PC-9 (cell line): ENCODE results near the gene CCNF. TPM values are rescaled to one million over a fixed set of nuclear protein-coding genes. Genes with fewer than 3 reads are reported as not detected.

Experiments
- BruUV-seq: library from RNA; stranded (reverse); fragments of 400-500 nt; replicated peaks from 2 replicates; lab custom pipeline; 2021; lab: Mats Ljungman, UMichigan
- CTCF ChIA-PET: fragments of 300-600 bp; sonication (Branson Sonifier 250); formaldehyde crosslinking; loops from one replicate; lab custom pipeline; 2022; ENCODE audit warnings: antibody characterized with exemption; lab: Charles Lee
- POLR2A ChIA-PET: fragments of 300-600 bp; sonication (Branson Sonifier 250); formaldehyde crosslinking; loops from one replicate; lab custom pipeline; 2022; ENCODE audit warnings: antibody characterized with exemption; ENCODE audit not compliant: unreplicated experiment; lab: Charles Lee
- DNase-seq, 2 experiments: peaks; one replicate each; pipeline versions ENCODE4 v3.0.0 to v3.0.0-alpha.2; 2015 to 2022; ENCODE audit warnings: mixed read lengths in 1 of 2
- H2AFZ ChIP-seq: fragments of 200-600 bp; sonication (generic); 2 replicates; pipeline ENCODE4 v1.8.1; 2017; ENCODE audit warnings: antibody characterized with exemption
- H3F3A ChIP-seq: fragments of 200-600 bp; sonication (generic); 2 replicates; pipeline ENCODE4 v1.8.1; 2017; ENCODE audit warnings: antibody characterized with exemption, mild to moderate bottlenecking, low read depth; ENCODE audit not compliant: insufficient read depth
- H3K27ac ChIP-seq: fragments of 200-600 bp; sonication (generic); 2 replicates; pipeline ENCODE4 v1.6.1; 2016; ENCODE audit warnings: mixed run types
- H3K27me3 ChIP-seq: fragments of 200-600 bp; sonication (generic); 2 replicates; pipeline ENCODE4 v1.6.1; 2016; ENCODE audit warnings: low read depth, mixed run types; ENCODE audit not compliant: insufficient read depth
- H3K36me3 ChIP-seq: fragments of 200-600 bp; sonication (generic); 2 replicates; pipeline ENCODE4 v1.6.1; 2016; ENCODE audit warnings: low read depth, mixed run types
- H3K4me1 ChIP-seq: fragments of 200-600 bp; sonication (generic); replicated peaks from 2 replicates; pipeline ENCODE4 v1.6.1; 2016; ENCODE audit warnings: mixed run types; ENCODE audit not compliant: insufficient read depth
- H3K4me2 ChIP-seq: fragments of 200-600 bp; sonication (generic); 2 replicates; pipeline ENCODE4 v1.6.1; 2017; ENCODE audit warnings: mixed run types
- H3K4me3 ChIP-seq: fragments of 200-600 bp; sonication (generic); 2 replicates; pipeline ENCODE4 v1.6.1; 2016; ENCODE audit warnings: mixed run types
- H3K79me2 ChIP-seq: fragments of 200-600 bp; sonication (generic); 2 replicates; pipeline ENCODE4 v1.6.1; 2017; ENCODE audit warnings: low read depth, mixed run types
- H3K9me2 ChIP-seq: fragments of 200-600 bp; sonication (generic); 2 replicates; pipeline ENCODE4 v1.8.1; 2017; ENCODE audit warnings: mild to moderate bottlenecking; ENCODE audit not compliant: insufficient read depth
- H3K9me3 ChIP-seq: fragments of 200-600 bp; sonication (generic); 2 replicates; pipeline ENCODE4 v1.8.1; 2016; ENCODE audit warnings: low read depth; ENCODE audit not compliant: insufficient read depth
- H4K20me1 ChIP-seq: fragments of 200-600 bp; sonication (generic); 2 replicates; pipeline ENCODE4 v1.8.1; 2017; ENCODE audit not compliant: insufficient read depth
- EZH2 ChIP-seq: fragments of 200-600 bp; sonication (generic); IDR thresholded peaks from 2 replicates; pipeline ENCODE4 v1.8.0; 2017; ENCODE audit warnings: antibody characterized with exemption, low read depth
- intact Hi-C: fragments of 100-400 bp; cut with micrococcal nuclease; formaldehyde crosslinking; loops from one replicate; pipeline ENCODE4 v1.10.0; 2022; ENCODE audit not compliant: unreplicated experiment
- total RNA-seq: library from RNA; stranded (reverse); gene quantifications from 2 replicates; pipeline ENCODE4 v1.2.3, GENCODE V29; 2021
- TF ChIP-seq, protein P1 (sequence below): fragments of 200-600 bp; sonication (generic); conservative IDR thresholded peaks from 2 replicates; pipeline ENCODE4 v1.6.1; 2017; ENCODE audit warnings: mixed run types, antibody characterized with exemption, mild to moderate bottlenecking, moderate library complexity

Gene CCNF
- total RNA-seq, 1 experiment from 2014 or later: 69.0 TPM

DNA sequence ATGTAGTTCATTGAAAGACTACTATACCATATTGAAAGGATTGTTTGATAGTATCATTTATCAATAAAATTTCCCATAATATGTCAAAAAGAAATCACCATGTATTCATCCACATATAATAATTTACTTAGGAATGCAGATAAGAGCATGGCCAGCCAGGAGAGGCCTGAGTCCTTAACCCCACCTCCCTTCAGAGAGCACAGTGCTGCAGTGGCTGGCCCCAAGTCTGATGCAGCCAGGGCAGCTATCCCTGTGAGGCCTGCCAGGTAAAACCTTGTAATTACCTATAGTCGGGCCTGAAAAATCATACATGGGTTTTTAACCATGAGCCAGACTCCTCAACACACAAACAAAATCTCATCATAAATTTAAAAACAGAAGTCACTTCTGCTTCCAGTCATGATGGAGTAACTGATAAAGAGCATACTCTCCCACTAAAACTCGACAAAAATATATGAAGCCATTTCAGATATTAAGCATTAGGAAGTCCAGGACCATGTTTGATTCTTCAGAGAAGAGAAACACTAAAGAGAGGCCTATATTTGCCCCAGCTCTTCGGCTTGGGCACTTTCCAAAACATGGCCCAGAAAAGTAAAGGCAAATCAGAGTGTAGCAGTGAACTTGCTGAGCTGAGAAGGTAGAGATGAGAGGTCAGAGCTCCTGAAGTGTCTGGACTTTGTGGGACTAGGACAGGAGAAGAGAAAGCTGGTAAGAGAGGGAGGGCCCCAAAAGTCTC lies 40.9 kb upstream of the CCNF start:
- Histone ChIP-seq H3K27me3 (no peaks in the 10 kb centered on the region), H3F3A (no peaks in the 10 kb centered on the region), H2AFZ (no peak overlapping the region), H3K9me3 (no peaks in the 10 kb centered on the region), H3K36me3 (no peaks in the 10 kb centered on the region), H3K9me2 (no peaks in the 10 kb centered on the region), H3K4me3 (no peak overlapping the region), H3K27ac (no peak overlapping the region), H3K4me1 (no peaks in the 10 kb centered on the region), H3K4me2 (no peak overlapping the region), H3K79me2 (no peaks in the 10 kb centered on the region), H4K20me1 (no peaks in the 10 kb centered on the region)
- intact Hi-C loops: no loop called here
- DNase-seq: no peak
- TF ChIP-seq, protein P1, sequence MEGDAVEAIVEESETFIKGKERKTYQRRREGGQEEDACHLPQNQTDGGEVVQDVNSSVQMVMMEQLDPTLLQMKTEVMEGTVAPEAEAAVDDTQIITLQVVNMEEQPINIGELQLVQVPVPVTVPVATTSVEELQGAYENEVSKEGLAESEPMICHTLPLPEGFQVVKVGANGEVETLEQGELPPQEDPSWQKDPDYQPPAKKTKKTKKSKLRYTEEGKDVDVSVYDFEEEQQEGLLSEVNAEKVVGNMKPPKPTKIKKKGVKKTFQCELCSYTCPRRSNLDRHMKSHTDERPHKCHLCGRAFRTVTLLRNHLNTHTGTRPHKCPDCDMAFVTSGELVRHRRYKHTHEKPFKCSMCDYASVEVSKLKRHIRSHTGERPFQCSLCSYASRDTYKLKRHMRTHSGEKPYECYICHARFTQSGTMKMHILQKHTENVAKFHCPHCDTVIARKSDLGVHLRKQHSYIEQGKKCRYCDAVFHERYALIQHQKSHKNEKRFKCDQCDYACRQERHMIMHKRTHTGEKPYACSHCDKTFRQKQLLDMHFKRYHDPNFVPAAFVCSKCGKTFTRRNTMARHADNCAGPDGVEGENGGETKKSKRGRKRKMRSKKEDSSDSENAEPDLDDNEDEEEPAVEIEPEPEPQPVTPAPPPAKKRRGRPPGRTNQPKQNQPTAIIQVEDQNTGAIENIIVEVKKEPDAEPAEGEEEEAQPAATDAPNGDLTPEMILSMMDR: no peak
- TF ChIP-seq EZH2: no peak
- BruUV-seq: no TSS peak
- POLR2A ChIA-PET: no interaction called here
- CTCF ChIA-PET: no interaction called here

DNA sequence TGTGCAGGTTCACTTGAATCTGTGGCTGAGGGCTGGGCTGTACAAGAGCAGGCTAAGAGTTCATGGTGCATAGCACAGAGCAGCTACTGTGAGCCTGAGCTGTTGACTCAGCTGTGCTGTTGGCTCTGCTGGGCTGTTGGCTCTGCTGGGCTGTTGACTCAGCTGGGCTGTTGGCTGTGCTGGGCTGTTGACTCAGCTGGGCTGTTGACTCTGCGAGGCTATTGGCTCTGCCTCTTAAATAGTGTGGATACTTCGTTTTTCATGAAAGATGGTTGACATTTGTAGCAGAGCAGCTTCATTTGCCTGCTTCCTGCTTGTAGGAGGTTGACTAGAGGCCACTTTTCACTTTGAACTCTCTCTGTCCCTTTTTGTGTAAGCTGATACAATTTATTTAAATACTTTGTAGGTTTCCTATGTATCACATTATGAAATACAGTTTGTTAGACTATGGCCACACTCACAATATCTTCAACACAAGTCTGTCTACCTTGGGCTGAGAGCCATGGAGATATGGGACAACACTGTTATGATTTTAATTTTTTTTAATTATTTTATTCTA lies 40.3 kb upstream of the CCNF start:
- no peaks in the 10 kb centered on the region for H3K9me3 ChIP-seq
- TF ChIP-seq EZH2: no peak
- TF ChIP-seq, protein P1: no peak
- H3F3A ChIP-seq: no peaks in the 10 kb centered on the region
- no TSS peak for BruUV-seq
- no peaks in the 10 kb centered on the region for H3K27me3 ChIP-seq
- ChIA-PET CTCF (no interaction called here), POLR2A (no interaction called here)
- no peak overlapping the region for H3K4me2 ChIP-seq
- H3K4me1 ChIP-seq: no peaks in the 10 kb centered on the region
- no peak overlapping the region for H3K4me3 ChIP-seq
- H4K20me1 ChIP-seq: no peaks in the 10 kb centered on the region
- H3K27ac ChIP-seq: no peak overlapping the region
- H3K9me2 ChIP-seq: no peaks in the 10 kb centered on the region
- intact Hi-C loops: no loop called here
- H3K36me3 ChIP-seq: no peaks in the 10 kb centered on the region
- no peak overlapping the region for H2AFZ ChIP-seq
- no peaks in the 10 kb centered on the region for H3K79me2 ChIP-seq
- DNase-seq: no peak

DNA sequence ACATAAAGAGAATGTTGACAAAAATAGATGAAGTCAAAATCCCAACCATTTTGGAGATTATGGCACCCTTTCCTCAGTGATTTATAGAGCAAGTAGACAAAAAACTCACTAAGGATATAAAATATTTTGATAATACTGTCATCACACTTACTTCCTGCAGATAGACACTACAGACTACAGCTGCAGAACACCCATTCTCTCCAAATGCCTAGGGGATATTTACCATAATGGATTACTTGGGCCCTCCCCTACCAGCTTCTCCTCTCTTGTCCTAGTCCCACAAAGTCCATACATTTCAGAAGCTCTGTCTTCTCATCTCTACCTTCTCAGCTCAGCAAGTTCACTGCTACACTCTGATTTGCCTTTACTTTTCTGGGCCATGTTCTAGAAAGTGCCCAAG lies 37.2 kb upstream of the CCNF start:
- no peak overlapping the region for H2AFZ ChIP-seq
- H3K4me2 ChIP-seq: no peak overlapping the region
- ChIA-PET CTCF (interaction anchor here (0.6 kb wide), 1 partner anchor 66 kb away, joined by 4 read pairs; no protein-coding TSS in a partner anchor), POLR2A (no interaction called here)
- no peaks in the 10 kb centered on the region for H3K36me3 ChIP-seq
- no peaks in the 10 kb centered on the region for H3K9me2 ChIP-seq
- H3K4me1 ChIP-seq: no peaks in the 10 kb centered on the region
- H3K9me3 ChIP-seq: no peaks in the 10 kb centered on the region
- H3K79me2 ChIP-seq: no peaks in the 10 kb centered on the region
- H3F3A ChIP-seq: no peaks in the 10 kb centered on the region
- 0 out of 2 replicates have a peak, but pooled peaks cover 9% of the 10 kb centered on the region for H3K27me3 ChIP-seq
- no peaks in the 10 kb centered on the region; the same call in 1 of the 2 replicates for H4K20me1 ChIP-seq
- DNase-seq: no peak
- no peak overlapping the region for H3K27ac ChIP-seq
- H3K4me3 ChIP-seq: no peak overlapping the region
- no TSS peak for BruUV-seq
- intact Hi-C loops: no loop called here
- TF ChIP-seq EZH2: no peak
- TF ChIP-seq, protein P1: no peak
